Heart left ventricle (tissue), 16 donors: ENCODE measurements around the gene MANEA. TPM values are rescaled to one million over a fixed set of nuclear protein-coding genes. Genes with fewer than 3 reads are reported as not detected.
A peak's percentile ranks its signal among the peaks of the same experiment; 100 is the strongest.

Experiments used
- ATAC-seq, 4 donors: fragments of 200-7000 bp; cut with Tn5 transposase; one replicate each; pipeline ENCODE4 v1.9.1; 2020 to 2022; ENCODE audit warnings: moderate library complexity in 4 of 4, mild to moderate bottlenecking in 3 of 4, moderate number of reproducible peaks in 1 of 4
- DNase-seq, 5 donors: peaks; one replicate each; pipeline ENCODE4 v3.0.0-alpha.2; 2020
- H3K27ac ChIP-seq, 12 donors: fragments of 200-600 bp; sonication (generic) in 4 of 12; one replicate each; pipeline versions ENCODE4 v1.5.0 to v1.8.0; 2016 to 2022; ENCODE audit warnings: mild to moderate bottlenecking in 2 of 12
- H3K27me3 ChIP-seq, 9 donors: fragments of 200-600 bp; sonication (generic) in 2 of 9; one replicate each; pipeline versions ENCODE4 v1.5.1 to v1.8.0; 2016 to 2022; ENCODE audit warnings: mild to moderate bottlenecking in 3 of 9
- H3K36me3 ChIP-seq, 9 donors: fragments of 200-600 bp; sonication (generic) in 2 of 9; one replicate each; pipeline versions ENCODE4 v1.5.0 to v1.8.0; 2018 to 2022; ENCODE audit warnings: mild to moderate bottlenecking in 2 of 9
- H3K4me1 ChIP-seq, 12 donors: fragments of 200-600 bp; sonication (generic) in 4 of 12; one replicate each; pipeline versions ENCODE4 v1.5.0 to v1.8.0; 2016 to 2022; ENCODE audit warnings: mild to moderate bottlenecking in 3 of 12
- H3K4me3 ChIP-seq, 12 donors: fragments of 200-600 bp; sonication (generic) in 4 of 12; one replicate each; pipeline versions ENCODE4 v1.5.0 to v1.8.0; 2017 to 2022; ENCODE audit warnings: mild to moderate bottlenecking in 9 of 12, moderate library complexity in 4 of 12
- H3K9me3 ChIP-seq, 12 donors: fragments of 200-600 bp; sonication (generic) in 4 of 12; one replicate each; pipeline versions ENCODE4 v1.5.0 to v1.8.0; 2016 to 2022; ENCODE audit warnings: mild to moderate bottlenecking in 1 of 12
- POLR2A ChIP-seq, 2 donors: fragments of 450-650 bp; IDR thresholded peaks; one replicate each; pipeline ENCODE4 v1.6.1; 2017; ENCODE audit warnings: antibody characterized with exemption in 2 of 2, mild to moderate bottlenecking in 2 of 2, moderate library complexity in 2 of 2
- WGBS, 4 donors: extraction: QIAGEN DNeasy Blood & Tissue Kit in 2 of 4; methylation state at CpG; one replicate each; pipeline versions ENCODE4 v1.1.5 to v1.1.7; 2013 to 2018; 5-methylcytosine and 5-hydroxymethylcytosine counted together
- intact Hi-C, 10 donors: fragments of 100-400 bp; cut with DNase I; formaldehyde crosslinking; loops; one replicate each; pipeline versions ENCODE4 v1.11.1 to v1.14.2; 2022
- long read RNA-seq, 3 donors: library from polyadenylated mRNA; unstranded; transcript quantifications; one replicate each; pipeline ENCODE4 v2.0.0, GENCODE V29; 2020 to 2021
- polyA plus RNA-seq, 2 donors: library from polyadenylated mRNA; stranded (reverse); fragments of 200-250 nt; gene quantifications; one replicate each; pipeline ENCODE4 v1.2.3, GENCODE V29; 2013
- total RNA-seq, 9 donors: library from RNA; depleted of rRNA in 2 of 9; stranded (reverse); fragments of >200 nt in 2 of 9; fragmentation: NEBNext Ultra II Directional in 3 of 9; extraction: Animal tissue kit (Norgen Biotek cat#: 25700) in 3 of 9; gene quantifications; one replicate each; pipeline versions ENCODE4 v1.1.0 to v1.2.4, GENCODE V29; 2016 to 2023
- TF ChIP-seq, protein P1 (sequence below), 12 donors: fragments of 200-600 bp; sonication (generic) in 4 of 12; IDR thresholded peaks; one replicate each; pipeline versions ENCODE4 v1.5.0 to v1.8.0; 2018 to 2022; ENCODE audit warnings: antibody characterized with exemption in 12 of 12, mild to moderate bottlenecking in 5 of 12
- donor health status: ischemic (EF 13 %, LVEDD 7.1; RV severe dilation, severe dysfunction).
- donor health status: healthy with polysubstance abuse.
- donor health status: DM: no; HTN: yes; CAD: no.
- donor health status: DM: no; HTN: no; CAD: no.
- donor health status: ischemic (EF 25% LVEDD 6.9; RV normal size, moderate dysfunction).
- donor health status: ischemic (EF 25% LVEDD 5.7; RV mildly dilated, moderate dysfunction).
- donor health status: healthy.
- donor health status: DM: yes; HTN: yes; CAD: no.
- donor health status: ischemic (EF 35%, LVEDD 5.7; RV mildly dilated, moderate dysfunction).
- donor health status: nonischemic (EF 11% LVEDD 7.7; RV severe dilation, severe dysfunction).
- donor health status: DM: yes; HTN: yes; CAD: no.
- donor health status: PGD.
- donor health status: ischemic (EF 29% LVEDD 5.4; RV normal size, mild dysfunction).
- donor health status: nonischemic (EF 23%, LVEDD 6.1; RV moderate dilation, normal function).

Gene MANEA, protein sequence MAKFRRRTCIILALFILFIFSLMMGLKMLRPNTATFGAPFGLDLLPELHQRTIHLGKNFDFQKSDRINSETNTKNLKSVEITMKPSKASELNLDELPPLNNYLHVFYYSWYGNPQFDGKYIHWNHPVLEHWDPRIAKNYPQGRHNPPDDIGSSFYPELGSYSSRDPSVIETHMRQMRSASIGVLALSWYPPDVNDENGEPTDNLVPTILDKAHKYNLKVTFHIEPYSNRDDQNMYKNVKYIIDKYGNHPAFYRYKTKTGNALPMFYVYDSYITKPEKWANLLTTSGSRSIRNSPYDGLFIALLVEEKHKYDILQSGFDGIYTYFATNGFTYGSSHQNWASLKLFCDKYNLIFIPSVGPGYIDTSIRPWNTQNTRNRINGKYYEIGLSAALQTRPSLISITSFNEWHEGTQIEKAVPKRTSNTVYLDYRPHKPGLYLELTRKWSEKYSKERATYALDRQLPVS
- total RNA-seq (1 to 10 TPM; 4.3 to 8.7 (median 5.6) TPM), polyA plus RNA-seq (1 to 10 TPM; 2.4 to 6.3 TPM)
- long read RNA-seq, donor 1, full-length matches to known transcripts, result 8 of 13 reads
- long read RNA-seq, donor 1, partial matches to known transcripts, result 1 of 13 reads
- long read RNA-seq, donor 1, other reads (novel, unspliced or antisense), result 4 of 13 reads
- long read RNA-seq, donor 2, full-length matches to known transcripts, result 11 of 11 reads
- long read RNA-seq, donor 2, partial matches to known transcripts, result 0 of 11 reads
- long read RNA-seq, donor 2, other reads (novel, unspliced or antisense), result 0 of 11 reads
- long read RNA-seq, donor 3, full-length matches to known transcripts, result 3 of 4 reads
- long read RNA-seq, donor 3, partial matches to known transcripts, result 0 of 4 reads
- long read RNA-seq, donor 3, other reads (novel, unspliced or antisense), result 1 of 4 reads

DNA sequence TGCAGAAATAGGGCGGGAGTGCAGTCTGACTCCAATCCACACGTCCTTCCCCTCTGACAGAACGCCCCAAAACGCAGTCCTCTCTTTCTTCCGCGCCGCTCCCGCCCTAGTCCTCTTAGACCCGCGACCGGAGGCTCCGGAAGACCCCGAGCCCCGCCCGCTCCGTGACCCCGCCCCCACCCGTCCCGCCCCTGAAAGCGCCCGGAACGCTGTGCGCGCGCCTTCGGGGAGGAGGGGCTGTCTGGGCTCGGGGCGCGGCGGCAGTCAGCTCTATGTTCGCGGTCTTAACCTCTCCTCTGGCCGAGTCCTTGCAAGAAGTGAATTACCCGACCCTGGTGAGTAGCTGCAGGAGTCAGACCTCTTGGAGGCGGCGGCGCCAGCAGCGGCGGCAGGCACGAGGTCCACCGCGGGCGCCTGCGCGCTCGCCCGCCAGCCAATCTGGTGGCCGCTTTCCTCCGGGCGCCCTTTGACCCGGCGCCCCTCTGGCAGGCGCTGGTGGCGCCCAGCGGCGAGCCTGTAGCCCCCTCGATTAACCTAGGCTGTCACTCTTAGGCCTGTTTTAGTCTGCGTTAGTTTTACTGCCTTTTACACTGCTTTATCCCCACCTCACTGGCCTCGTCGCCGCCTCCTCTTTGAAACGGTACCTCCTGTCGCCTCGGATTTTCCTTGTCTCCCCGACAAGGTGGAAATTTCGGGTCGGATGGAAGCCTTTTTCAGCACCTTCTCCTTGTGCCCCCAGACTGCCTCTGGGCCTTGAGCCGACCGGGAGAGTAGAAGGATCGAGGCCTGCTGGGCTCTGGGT lies at the start of gene MANEA:
MANEA (plus strand) TSS at position 232 of the 802 bp plus-strand sequence. CDS start 8,905 bp downstream, outside the sequence.
- peak; percentile 82 to 91 (median 85) for DNase-seq
- Histone ChIP-seq H3K9me3 (no peaks in the 10 kb centered on the region), H3K27me3 (no peaks in the 10 kb centered on the region), H3K36me3 (no peaks in the 10 kb centered on the region), H3K4me3 (peak within 1 kb of the TSS; percentile 61 to 90 (median 78)), H3K4me1 (peaks cover 0 to 38% (median 15%) of the 10 kb centered on the region in 12 donors), H3K27ac (peak within 1 kb of the TSS; percentile 70 to 96 (median 88))
- TF ChIP-seq, protein P1, sequence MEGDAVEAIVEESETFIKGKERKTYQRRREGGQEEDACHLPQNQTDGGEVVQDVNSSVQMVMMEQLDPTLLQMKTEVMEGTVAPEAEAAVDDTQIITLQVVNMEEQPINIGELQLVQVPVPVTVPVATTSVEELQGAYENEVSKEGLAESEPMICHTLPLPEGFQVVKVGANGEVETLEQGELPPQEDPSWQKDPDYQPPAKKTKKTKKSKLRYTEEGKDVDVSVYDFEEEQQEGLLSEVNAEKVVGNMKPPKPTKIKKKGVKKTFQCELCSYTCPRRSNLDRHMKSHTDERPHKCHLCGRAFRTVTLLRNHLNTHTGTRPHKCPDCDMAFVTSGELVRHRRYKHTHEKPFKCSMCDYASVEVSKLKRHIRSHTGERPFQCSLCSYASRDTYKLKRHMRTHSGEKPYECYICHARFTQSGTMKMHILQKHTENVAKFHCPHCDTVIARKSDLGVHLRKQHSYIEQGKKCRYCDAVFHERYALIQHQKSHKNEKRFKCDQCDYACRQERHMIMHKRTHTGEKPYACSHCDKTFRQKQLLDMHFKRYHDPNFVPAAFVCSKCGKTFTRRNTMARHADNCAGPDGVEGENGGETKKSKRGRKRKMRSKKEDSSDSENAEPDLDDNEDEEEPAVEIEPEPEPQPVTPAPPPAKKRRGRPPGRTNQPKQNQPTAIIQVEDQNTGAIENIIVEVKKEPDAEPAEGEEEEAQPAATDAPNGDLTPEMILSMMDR (IDR thresholded peaks at IDR 0.05), result no peak
- TF ChIP-seq POLR2A (IDR thresholded peaks at IDR 0.05), result peak in 1 of 2 donors; percentile 45
- ATAC-seq, result peak; percentile 87 to 98 (median 97)
- WGBS, 4 donors, result 0 to 1% (median 0%) methylated on average over 32 to 70 of the region's 70 CpGs
- intact Hi-C loops, result loop anchor here in 2 of 10 donors (2.0 to 10.0 kb wide), 2 partner anchors 33 to 947 kb away; partner anchors contain the start of gene UFL1 (in 1 of the 2)

- no peaks in the 10 kb centered on the region for H3K27me3 ChIP-seq
- no peak for DNase-seq
- no peaks in the 10 kb centered on the region for H3K36me3 ChIP-seq
- ATAC-seq, result no peak
- 63 to 79% (median 69%) methylated on average over 1 of the region's 1 CpG for WGBS, 4 donors
- H3K9me3 ChIP-seq, result no peaks in the 10 kb centered on the region
- TF ChIP-seq, protein P1 (IDR thresholded peaks at IDR 0.05), result no peak
- no peak for TF ChIP-seq POLR2A (IDR thresholded peaks at IDR 0.05)
- no peaks in the 10 kb centered on the region for H3K4me1 ChIP-seq
- no peak overlapping the region for H3K4me3 ChIP-seq
- intact Hi-C loops, result no loop called here
- H3K27ac ChIP-seq, result no peak overlapping the region
Measured at GRCh38 chr6:95529762-95530161, 47.6 kb upstream of the MANEA start.

- Histone ChIP-seq H3K36me3 (no peaks in the 10 kb centered on the region), H3K4me3 (no peak overlapping the region), H3K27ac (no peak overlapping the region), H3K9me3 (no peaks in the 10 kb centered on the region), H3K27me3 (no peaks in the 10 kb centered on the region), H3K4me1 (no peaks in the 10 kb centered on the region)
- WGBS, 4 donors, result 30 to 42% (median 36%) methylated on average over 3 of the region's 3 CpGs
- no peak for TF ChIP-seq POLR2A (IDR thresholded peaks at IDR 0.05)
- TF ChIP-seq, protein P1 (IDR thresholded peaks at IDR 0.05), result no peak
- no peak for DNase-seq
- ATAC-seq, result no peak
- intact Hi-C loops, result no loop called here
Measured at GRCh38 chr6:95530176-95530819, 47.0 kb upstream of the MANEA start.
